ENCODE results near the gene RPS2. TPM values are rescaled to one million over a fixed set of nuclear protein-coding genes. Genes with fewer than 3 reads are reported as not detected.
A peak's percentile ranks its signal among the peaks of the same experiment; 100 is the strongest.

RPS2 gene
- total RNA-seq, 5 donors from 2014 or later (not counting 1 experiment from before 2014, with no cell fraction given): 3,208 to 3,662 (median 3,410) TPM

DNA sequence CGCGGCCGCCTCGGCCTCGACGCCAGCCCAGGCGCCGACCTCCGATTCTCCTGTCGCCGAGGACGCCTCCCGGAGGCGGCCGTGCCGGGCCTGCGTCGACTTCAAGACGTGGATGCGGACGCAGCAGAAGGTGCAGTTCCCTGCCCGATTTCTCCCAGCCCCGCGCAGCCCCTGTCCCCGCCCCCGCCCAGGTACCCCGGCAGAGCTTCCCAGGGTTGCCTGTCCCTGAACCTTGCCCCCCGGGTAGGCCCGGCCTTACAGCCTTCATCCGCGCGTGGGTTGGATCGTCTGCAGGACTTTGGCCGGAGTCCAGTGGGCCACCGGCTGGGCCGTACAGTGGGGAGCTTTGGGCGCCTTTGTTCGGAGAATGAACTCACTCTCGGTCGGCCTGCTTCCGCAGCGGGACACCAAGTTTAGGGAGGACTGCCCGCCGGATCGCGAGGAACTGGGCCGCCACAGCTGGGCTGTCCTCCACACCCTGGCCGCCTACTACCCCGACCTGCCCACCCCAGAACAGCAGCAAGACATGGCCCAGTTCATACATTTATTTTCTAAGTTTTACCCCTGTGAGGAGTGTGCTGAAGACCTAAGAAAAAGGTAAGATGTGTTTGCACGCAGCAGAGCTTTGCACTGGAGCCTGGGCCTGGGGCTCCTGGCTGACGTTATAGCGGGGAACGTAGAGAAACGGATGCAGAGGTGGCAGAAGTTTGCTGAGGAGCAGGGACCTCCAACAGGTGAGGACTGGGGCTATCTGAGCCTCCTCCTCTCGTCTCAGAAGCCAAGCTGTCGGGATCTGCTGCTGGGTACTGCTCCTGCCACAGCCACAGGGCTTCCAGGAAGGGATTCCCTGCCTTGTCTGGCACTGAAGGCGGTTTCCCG, 20.0 kb upstream of the RPS2 start:
- ChIA-PET POLR2A (interaction anchor here in 1 of 2 donors (0.7 kb wide), 1 partner anchor 171 kb away, joined by 3 read pairs; no protein-coding TSS in a partner anchor), CTCF (no interaction called here)
- peaks cover 0 to 43% of the 10 kb centered on the region in 2 experiments for H3K4me1 ChIP-seq (ENCODE audit: control insufficient read depth in 1 of 2, extremely low read depth in 1 of 2, insufficient read depth in 2 of 2, low read length in 2 of 2)
- peaks cover 17 to 29% (median 24%) of the 10 kb centered on the region in 3 donors for H3K4me1 Mint-ChIP-seq
- H3K9me3 Mint-ChIP-seq: no peaks in the 10 kb centered on the region
- peak overlapping the region; percentile 23 to 55 for H3K27ac Mint-ChIP-seq
- H3K36me3 ChIP-seq (ENCODE audit: control insufficient read depth in 2 of 2, extremely low read depth in 1 of 2, insufficient read depth in 1 of 2, low read length in 1 of 2): peaks cover 3 to 7% of the 10 kb centered on the region in 2 donors
- no peak for DNase-seq
- peaks cover 5% of the 10 kb centered on the region for H3K36me3 Mint-ChIP-seq
- H3K27me3 Mint-ChIP-seq: peaks cover 5 to 42% of the 10 kb centered on the region in 2 donors
- WGBS (ENCODE audit: insufficient coverage): 14% methylated on average over 50 of the region's 58 CpGs
- H3K4me3 ChIP-seq (ENCODE audit: control insufficient read depth in 1 of 2, extremely low read depth in 1 of 2, low read length in 1 of 2): peak overlapping the region; percentile 59 to 72
- peaks cover 3 to 54% of the 10 kb centered on the region in 2 experiments for H3K27me3 ChIP-seq (replicated peaks in 1 of 2; ENCODE audit: control insufficient read depth in 2 of 2, extremely low read depth in 1 of 2, insufficient read depth in 2 of 2, low read length in 1 of 2)
- peak overlapping the region; percentile 55 for H3K27ac ChIP-seq (ENCODE audit: low read length)
- ATAC-seq (replicated peaks in 1 of 4): peak; percentile 41 to 49 (median 45)
- H3K4me3 Mint-ChIP-seq: peak overlapping the region; percentile 71 to 82 (median 76)
- no peaks in the 10 kb centered on the region for H3K9me3 ChIP-seq

DNA sequence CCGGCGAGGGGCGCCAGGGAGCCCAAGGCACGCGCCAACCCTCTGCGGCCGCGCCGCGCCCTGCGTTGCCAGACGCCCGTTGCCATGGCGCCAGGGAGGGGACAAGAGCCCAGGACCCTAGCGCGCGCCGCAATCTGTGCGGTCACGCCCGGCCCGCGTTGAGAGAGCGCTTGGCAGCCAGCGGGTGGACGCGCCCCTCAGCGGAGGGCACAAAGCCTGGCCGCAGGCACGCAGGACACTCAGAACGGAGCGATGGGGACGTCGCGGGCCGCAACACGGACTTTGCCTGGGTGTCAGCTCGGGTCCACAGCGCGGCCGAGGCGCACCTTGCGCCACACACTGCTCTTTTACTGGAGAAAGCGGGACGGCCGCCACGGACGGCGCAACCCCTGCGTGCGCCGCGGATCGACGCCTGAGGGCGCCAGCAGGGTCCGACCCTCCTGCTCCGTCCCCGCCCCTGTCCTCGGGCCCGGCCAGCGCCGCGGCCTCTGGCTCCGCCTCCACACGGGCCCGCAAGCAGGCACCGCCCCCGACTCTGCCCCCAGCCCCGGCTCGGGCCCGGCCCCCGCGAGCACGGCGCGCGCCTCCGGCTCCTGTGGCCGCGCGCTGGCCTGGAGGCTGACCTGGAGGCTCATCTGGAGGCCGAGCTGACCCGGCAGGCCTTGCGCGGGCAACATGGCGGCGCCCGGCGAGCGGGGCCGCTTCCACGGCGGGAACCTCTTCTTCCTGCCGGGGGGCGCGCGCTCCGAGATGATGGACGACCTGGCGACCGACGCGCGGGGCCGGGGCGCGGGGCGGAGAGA, 19.1 kb upstream of the RPS2 start, which contains the start of gene GFER:
Gene GFER (plus strand): TSS at position 650 of the 803 bp plus-strand sequence. CDS start 26 bp downstream, at position 676.
- Mint-ChIP-seq H3K4me1 (peaks cover 12 to 24% (median 17%) of the 10 kb centered on the region in 3 donors), H3K4me3 (peak within 1 kb of the TSS; percentile 71 to 83 (median 82)), H3K27ac (peak within 1 kb of the TSS; percentile 28 to 55), H3K36me3 (peaks cover 5% of the 10 kb centered on the region), H3K27me3 (peaks cover 3 to 35% of the 10 kb centered on the region in 2 donors), H3K9me3 (no peaks in the 10 kb centered on the region)
- peak within 1 kb of the TSS; percentile 59 to 72 for H3K4me3 ChIP-seq (ENCODE audit: control insufficient read depth in 1 of 2, extremely low read depth in 1 of 2, low read length in 1 of 2)
- POLR2A ChIA-PET: no interaction called here
- CTCF ChIA-PET: no interaction called here
- peak within 1 kb of the TSS; percentile 55 for H3K27ac ChIP-seq (ENCODE audit: low read length)
- H3K36me3 ChIP-seq (ENCODE audit: control insufficient read depth in 2 of 2, extremely low read depth in 1 of 2, insufficient read depth in 1 of 2, low read length in 1 of 2): peaks cover 3 to 7% of the 10 kb centered on the region in 2 donors
- DNase-seq (peak in 15 of 35 experiments; percentile 28 to 74 (median 50)), ATAC-seq (replicated peaks in 1 of 4) (peak; percentile 63 to 76 (median 74))
- no peaks in the 10 kb centered on the region for H3K9me3 ChIP-seq
- peaks cover 2 to 50% of the 10 kb centered on the region in 2 experiments for H3K27me3 ChIP-seq (replicated peaks in 1 of 2; ENCODE audit: control insufficient read depth in 2 of 2, extremely low read depth in 1 of 2, insufficient read depth in 2 of 2, low read length in 1 of 2)
- H3K4me1 ChIP-seq (ENCODE audit: control insufficient read depth in 1 of 2, extremely low read depth in 1 of 2, insufficient read depth in 2 of 2, low read length in 2 of 2): peaks cover 0 to 41% of the 10 kb centered on the region in 2 experiments
- WGBS (ENCODE audit: insufficient coverage): under 1% methylated on average over 109 of the region's 109 CpGs

DNA sequence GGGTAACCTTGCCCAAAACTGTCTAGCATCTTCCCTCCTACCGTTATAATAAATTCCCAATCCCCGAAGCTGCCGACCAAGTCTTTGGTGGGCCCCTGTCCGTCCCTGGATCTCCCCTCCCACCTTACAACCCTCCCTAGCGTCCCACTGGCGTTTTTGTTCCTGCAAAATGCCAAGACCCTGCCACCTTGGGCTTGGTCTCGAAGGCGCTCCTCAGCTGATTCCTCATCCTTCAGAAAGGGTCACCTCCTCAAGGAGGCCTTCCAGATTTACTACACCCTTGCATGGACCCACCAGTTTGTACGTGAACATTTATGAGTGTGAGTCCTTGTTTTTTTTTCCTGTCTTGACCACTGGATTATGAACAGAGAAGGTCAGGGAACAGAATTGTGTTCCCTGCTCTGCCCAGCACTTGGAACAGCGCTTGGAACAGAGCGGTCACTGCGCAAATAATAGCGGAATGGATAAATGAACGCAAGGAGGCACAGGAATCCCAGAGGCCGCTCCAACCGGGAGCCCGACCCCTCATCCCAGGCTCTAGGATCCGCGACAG, 18.4 kb upstream of the RPS2 start:
- H3K4me3 Mint-ChIP-seq: peak overlapping the region; percentile 68 to 83 (median 82)
- Histone ChIP-seq H3K4me3 (ENCODE audit: control insufficient read depth in 1 of 2, extremely low read depth in 1 of 2, low read length in 1 of 2) (peak overlapping the region; percentile 59 to 72), H3K4me1 (ENCODE audit: control insufficient read depth in 1 of 2, extremely low read depth in 1 of 2, insufficient read depth in 2 of 2, low read length in 2 of 2) (peaks cover 0 to 41% of the 10 kb centered on the region in 2 experiments), H3K27ac (ENCODE audit: low read length) (no peak overlapping the region), H3K27me3 (replicated peaks in 1 of 2; ENCODE audit: control insufficient read depth in 2 of 2, extremely low read depth in 1 of 2, insufficient read depth in 2 of 2, low read length in 1 of 2) (peaks cover 0 to 51% of the 10 kb centered on the region in 2 experiments), H3K9me3 (no peaks in the 10 kb centered on the region), H3K36me3 (ENCODE audit: control insufficient read depth in 2 of 2, extremely low read depth in 1 of 2, insufficient read depth in 1 of 2, low read length in 1 of 2) (peaks cover 7 to 8% of the 10 kb centered on the region in 2 donors)
- H3K4me1 Mint-ChIP-seq: peaks cover 10 to 20% (median 15%) of the 10 kb centered on the region in 3 donors
- WGBS (ENCODE audit: insufficient coverage): 20% methylated on average over 17 of the region's 19 CpGs
- peak overlapping the region in 1 of 2 donors; percentile 28 for H3K27ac Mint-ChIP-seq
- H3K9me3 Mint-ChIP-seq: no peaks in the 10 kb centered on the region
- ATAC-seq (replicated peaks in 1 of 4) (no peak), DNase-seq (no peak)
- POLR2A ChIA-PET: no interaction called here
- CTCF ChIA-PET: no interaction called here
- H3K27me3 Mint-ChIP-seq: peaks cover 0 to 30% of the 10 kb centered on the region in 2 donors
- peaks cover 5% of the 10 kb centered on the region for H3K36me3 Mint-ChIP-seq

DNA sequence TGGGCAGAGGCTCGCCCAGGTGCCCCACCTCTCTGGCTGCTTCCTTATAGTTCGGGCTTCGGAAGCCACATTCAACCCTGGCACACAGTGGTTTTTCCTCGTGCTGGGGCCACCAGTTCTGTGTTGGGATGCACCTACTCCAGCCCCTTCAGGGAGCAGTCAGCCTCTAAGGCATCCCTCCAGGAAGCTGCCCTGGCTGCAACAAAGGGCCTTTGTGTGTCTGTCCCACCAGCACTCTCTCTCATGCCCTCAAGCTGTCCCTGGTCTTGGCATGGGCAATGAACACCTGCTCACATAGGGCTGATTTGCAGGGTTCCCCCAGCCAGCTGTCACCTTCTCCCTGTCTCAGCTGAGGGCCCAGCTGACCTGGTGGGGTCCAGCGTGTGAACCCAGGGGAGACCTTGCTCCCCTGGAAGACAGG, 17.4 kb upstream of the RPS2 start:
- Mint-ChIP-seq H3K27ac (no peak overlapping the region), H3K36me3 (peaks cover 10% of the 10 kb centered on the region), H3K9me3 (no peaks in the 10 kb centered on the region), H3K4me3 (peak overlapping the region in 2 of 3 donors; percentile 82 to 83), H3K4me1 (peaks cover 10 to 20% (median 15%) of the 10 kb centered on the region in 3 donors), H3K27me3 (peaks cover 0 to 28% of the 10 kb centered on the region in 2 donors)
- DNase-seq (no peak), ATAC-seq (replicated peaks in 1 of 4) (no peak)
- Histone ChIP-seq H3K4me3 (ENCODE audit: control insufficient read depth in 1 of 2, extremely low read depth in 1 of 2, low read length in 1 of 2) (no peak overlapping the region), H3K27me3 (replicated peaks in 1 of 2; ENCODE audit: control insufficient read depth in 2 of 2, extremely low read depth in 1 of 2, insufficient read depth in 2 of 2, low read length in 1 of 2) (peaks cover 0 to 57% of the 10 kb centered on the region in 2 experiments), H3K36me3 (ENCODE audit: control insufficient read depth in 2 of 2, extremely low read depth in 1 of 2, insufficient read depth in 1 of 2, low read length in 1 of 2) (peaks cover 8 to 16% of the 10 kb centered on the region in 2 donors), H3K9me3 (no peaks in the 10 kb centered on the region), H3K4me1 (ENCODE audit: control insufficient read depth in 1 of 2, extremely low read depth in 1 of 2, insufficient read depth in 2 of 2, low read length in 2 of 2) (peaks cover 0 to 41% of the 10 kb centered on the region in 2 experiments), H3K27ac (ENCODE audit: low read length) (no peak overlapping the region)
- CTCF ChIA-PET: no interaction called here
- POLR2A ChIA-PET: no interaction called here
- 59% methylated on average over 4 of the region's 5 CpGs for WGBS (ENCODE audit: insufficient coverage)

DNA sequence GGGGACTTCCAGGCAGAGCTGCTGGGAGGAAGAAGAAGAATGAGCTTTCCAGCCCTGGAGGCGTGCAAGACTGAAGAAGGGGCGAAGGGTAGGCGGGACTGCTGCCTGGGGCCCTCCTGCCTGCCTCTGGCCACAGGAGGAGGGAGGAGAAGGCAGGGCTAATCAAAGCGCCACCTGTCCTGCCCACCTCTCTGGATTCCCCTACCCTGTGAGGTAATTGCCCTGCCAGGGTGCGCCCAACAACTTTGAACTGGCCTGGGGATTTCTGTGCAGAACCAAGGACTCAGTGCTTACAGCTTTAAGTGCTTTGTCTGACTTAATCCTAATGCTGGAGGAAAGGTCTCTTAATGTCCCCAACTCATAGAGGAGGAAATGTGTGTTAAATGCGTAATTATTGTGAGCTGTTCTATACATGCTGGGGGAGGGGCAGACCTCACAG, 16.8 kb upstream of the RPS2 start, which contains the start of gene NOXO1:
Gene NOXO1 (minus strand): TSS at position 72 of the 439 bp plus-strand sequence. CDS start 290 bp downstream, outside the sequence.
- peaks cover 8 to 22% of the 10 kb centered on the region in 2 donors for H3K36me3 ChIP-seq (ENCODE audit: control insufficient read depth in 2 of 2, extremely low read depth in 1 of 2, insufficient read depth in 1 of 2, low read length in 1 of 2)
- Mint-ChIP-seq H3K4me1 (peaks cover 10 to 19% (median 15%) of the 10 kb centered on the region in 3 donors), H3K27me3 (peaks cover 0 to 28% of the 10 kb centered on the region in 2 donors), H3K27ac (no peak within 1 kb of the TSS), H3K36me3 (peaks cover 7% of the 10 kb centered on the region), H3K9me3 (no peaks in the 10 kb centered on the region), H3K4me3 (peak within 1 kb of the TSS in 2 of 3 donors; percentile 82 to 83)
- ATAC-seq (replicated peaks in 1 of 4) (peak in 1 of 4 experiments; percentile 30), DNase-seq (peak in 1 of 35 experiments; percentile 48)
- peaks cover 0 to 41% of the 10 kb centered on the region in 2 experiments for H3K4me1 ChIP-seq (ENCODE audit: control insufficient read depth in 1 of 2, extremely low read depth in 1 of 2, insufficient read depth in 2 of 2, low read length in 2 of 2)
- no peaks in the 10 kb centered on the region for H3K9me3 ChIP-seq
- POLR2A ChIA-PET: no interaction called here
- H3K4me3 ChIP-seq (ENCODE audit: control insufficient read depth in 1 of 2, extremely low read depth in 1 of 2, low read length in 1 of 2): no peak within 1 kb of the TSS
- CTCF ChIA-PET: no interaction called here
- no CpG with 5 or more reads among the region's 6 CpGs for WGBS (ENCODE audit: insufficient coverage)
- H3K27ac ChIP-seq (ENCODE audit: low read length): no peak within 1 kb of the TSS
- H3K27me3 ChIP-seq (replicated peaks in 1 of 2; ENCODE audit: control insufficient read depth in 2 of 2, extremely low read depth in 1 of 2, insufficient read depth in 2 of 2, low read length in 1 of 2): peaks cover 0 to 63% of the 10 kb centered on the region in 2 experiments
